ENCODE results near the gene SYNGR3.

Gene SYNGR3

DNA sequence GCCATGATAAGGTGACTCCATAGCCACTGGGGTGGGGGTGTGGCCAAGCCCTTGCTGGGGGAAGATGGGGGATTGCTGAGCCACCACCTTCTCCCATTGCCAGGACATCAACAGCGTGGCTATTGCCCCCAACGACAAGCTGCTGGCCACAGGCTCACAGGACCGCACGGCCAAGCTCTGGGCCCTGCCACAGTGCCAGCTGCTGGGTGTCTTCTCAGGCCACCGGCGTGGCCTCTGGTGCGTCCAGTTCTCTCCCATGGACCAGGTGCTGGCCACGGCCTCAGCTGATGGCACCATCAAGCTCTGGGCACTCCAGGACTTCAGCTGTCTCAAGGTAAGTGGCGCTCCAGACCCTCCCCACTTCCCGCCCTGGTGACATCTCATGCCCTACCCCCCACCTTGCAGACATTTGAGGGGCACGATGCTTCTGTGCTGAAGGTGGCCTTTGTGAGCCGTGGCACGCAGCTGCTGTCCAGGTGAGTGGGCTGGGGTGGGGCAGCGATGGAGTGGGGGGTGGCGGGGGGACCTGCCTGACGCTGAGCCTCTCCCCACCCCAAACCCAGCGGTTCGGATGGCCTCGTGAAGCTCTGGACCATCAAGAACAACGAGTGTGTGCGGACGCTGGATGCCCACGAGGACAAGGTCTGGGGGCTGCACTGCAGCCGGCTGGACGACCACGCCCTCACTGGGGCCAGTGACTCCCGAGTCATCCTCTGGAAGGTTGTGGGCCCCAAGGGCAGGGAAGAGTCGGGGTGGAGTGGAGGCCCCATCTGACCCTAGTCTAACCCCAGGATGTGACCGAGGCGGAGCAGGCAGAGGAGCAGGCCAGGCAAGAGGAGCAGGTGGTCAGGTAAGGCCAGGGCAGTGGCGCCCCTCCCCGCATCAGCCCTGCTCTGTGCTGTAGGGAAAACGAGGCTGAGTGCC, 12.6 kb upstream of the SYNGR3 start:
- FAIRE-seq: peak; percentile 44
- DNase-seq (ENCODE audit: low spot score): no peak

DNA sequence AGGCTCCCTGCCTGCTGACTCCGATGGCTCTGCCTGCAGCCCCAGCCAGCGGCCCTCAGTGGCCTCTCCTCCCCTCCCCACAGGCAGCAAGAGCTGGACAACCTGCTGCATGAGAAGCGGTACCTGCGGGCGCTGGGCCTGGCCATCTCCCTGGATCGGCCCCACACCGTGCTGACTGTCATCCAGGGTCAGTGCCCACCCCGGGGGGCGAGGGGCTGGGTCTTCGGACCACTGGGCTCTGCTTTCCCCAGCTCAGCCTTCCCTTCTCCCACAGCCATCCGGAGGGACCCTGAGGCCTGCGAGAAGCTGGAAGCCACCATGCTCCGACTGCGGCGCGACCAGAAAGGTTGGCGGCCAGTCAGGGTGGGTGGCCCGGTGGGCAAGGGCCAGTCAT, 11.9 kb upstream of the SYNGR3 start:
- no peak for DNase-seq (ENCODE audit: low spot score)
- no peak for FAIRE-seq

GRCh38 chr16:1978476-1979120, 11.2 kb upstream of the SYNGR3 start:
- no peak for DNase-seq (ENCODE audit: low spot score)
- FAIRE-seq: no peak

GRCh38 chr16:1979271-1980029, 10.3 kb upstream of the SYNGR3 start:
- no peak for DNase-seq (ENCODE audit: low spot score)
- no peak for FAIRE-seq

- no peak for DNase-seq (ENCODE audit: low spot score)
- FAIRE-seq: no peak
These were observed 9.6 kb upstream of the SYNGR3 start for GRCh38 chr16:1980030-1980769.

GRCh38 chr16:1980770-1981087, 9.0 kb upstream of the SYNGR3 start:
- FAIRE-seq (no peak), DNase-seq (ENCODE audit: low spot score) (no peak)

DNA sequence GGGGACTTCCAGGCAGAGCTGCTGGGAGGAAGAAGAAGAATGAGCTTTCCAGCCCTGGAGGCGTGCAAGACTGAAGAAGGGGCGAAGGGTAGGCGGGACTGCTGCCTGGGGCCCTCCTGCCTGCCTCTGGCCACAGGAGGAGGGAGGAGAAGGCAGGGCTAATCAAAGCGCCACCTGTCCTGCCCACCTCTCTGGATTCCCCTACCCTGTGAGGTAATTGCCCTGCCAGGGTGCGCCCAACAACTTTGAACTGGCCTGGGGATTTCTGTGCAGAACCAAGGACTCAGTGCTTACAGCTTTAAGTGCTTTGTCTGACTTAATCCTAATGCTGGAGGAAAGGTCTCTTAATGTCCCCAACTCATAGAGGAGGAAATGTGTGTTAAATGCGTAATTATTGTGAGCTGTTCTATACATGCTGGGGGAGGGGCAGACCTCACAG, 8.4 kb upstream of the SYNGR3 start, which contains the start of gene NOXO1:
TSS of gene NOXO1 (minus strand) at position 72 of the 439 bp plus-strand sequence. CDS start 290 bp downstream, outside the sequence.
- DNase-seq (ENCODE audit: low spot score) (no peak), FAIRE-seq (no peak)

DNA sequence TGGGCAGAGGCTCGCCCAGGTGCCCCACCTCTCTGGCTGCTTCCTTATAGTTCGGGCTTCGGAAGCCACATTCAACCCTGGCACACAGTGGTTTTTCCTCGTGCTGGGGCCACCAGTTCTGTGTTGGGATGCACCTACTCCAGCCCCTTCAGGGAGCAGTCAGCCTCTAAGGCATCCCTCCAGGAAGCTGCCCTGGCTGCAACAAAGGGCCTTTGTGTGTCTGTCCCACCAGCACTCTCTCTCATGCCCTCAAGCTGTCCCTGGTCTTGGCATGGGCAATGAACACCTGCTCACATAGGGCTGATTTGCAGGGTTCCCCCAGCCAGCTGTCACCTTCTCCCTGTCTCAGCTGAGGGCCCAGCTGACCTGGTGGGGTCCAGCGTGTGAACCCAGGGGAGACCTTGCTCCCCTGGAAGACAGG, 7.7 kb upstream of the SYNGR3 start:
- DNase-seq (ENCODE audit: low spot score) (peak; percentile 41), FAIRE-seq (no peak)

DNA sequence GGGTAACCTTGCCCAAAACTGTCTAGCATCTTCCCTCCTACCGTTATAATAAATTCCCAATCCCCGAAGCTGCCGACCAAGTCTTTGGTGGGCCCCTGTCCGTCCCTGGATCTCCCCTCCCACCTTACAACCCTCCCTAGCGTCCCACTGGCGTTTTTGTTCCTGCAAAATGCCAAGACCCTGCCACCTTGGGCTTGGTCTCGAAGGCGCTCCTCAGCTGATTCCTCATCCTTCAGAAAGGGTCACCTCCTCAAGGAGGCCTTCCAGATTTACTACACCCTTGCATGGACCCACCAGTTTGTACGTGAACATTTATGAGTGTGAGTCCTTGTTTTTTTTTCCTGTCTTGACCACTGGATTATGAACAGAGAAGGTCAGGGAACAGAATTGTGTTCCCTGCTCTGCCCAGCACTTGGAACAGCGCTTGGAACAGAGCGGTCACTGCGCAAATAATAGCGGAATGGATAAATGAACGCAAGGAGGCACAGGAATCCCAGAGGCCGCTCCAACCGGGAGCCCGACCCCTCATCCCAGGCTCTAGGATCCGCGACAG, 6.7 kb upstream of the SYNGR3 start:
- no peak for DNase-seq (ENCODE audit: low spot score)
- FAIRE-seq: no peak

- peak; percentile 73 for FAIRE-seq
- peak; percentile 99 for DNase-seq (ENCODE audit: low spot score)
These were observed 6.0 kb upstream of the SYNGR3 start, which contains the start of gene GFER for GRCh38 chr16:1983544-1984346. GFER (plus strand) TSS chr16:1984193; CDS start chr16:1984219, 26 bp downstream.

DNA sequence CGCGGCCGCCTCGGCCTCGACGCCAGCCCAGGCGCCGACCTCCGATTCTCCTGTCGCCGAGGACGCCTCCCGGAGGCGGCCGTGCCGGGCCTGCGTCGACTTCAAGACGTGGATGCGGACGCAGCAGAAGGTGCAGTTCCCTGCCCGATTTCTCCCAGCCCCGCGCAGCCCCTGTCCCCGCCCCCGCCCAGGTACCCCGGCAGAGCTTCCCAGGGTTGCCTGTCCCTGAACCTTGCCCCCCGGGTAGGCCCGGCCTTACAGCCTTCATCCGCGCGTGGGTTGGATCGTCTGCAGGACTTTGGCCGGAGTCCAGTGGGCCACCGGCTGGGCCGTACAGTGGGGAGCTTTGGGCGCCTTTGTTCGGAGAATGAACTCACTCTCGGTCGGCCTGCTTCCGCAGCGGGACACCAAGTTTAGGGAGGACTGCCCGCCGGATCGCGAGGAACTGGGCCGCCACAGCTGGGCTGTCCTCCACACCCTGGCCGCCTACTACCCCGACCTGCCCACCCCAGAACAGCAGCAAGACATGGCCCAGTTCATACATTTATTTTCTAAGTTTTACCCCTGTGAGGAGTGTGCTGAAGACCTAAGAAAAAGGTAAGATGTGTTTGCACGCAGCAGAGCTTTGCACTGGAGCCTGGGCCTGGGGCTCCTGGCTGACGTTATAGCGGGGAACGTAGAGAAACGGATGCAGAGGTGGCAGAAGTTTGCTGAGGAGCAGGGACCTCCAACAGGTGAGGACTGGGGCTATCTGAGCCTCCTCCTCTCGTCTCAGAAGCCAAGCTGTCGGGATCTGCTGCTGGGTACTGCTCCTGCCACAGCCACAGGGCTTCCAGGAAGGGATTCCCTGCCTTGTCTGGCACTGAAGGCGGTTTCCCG, 5.2 kb upstream of the SYNGR3 start:
- FAIRE-seq (no peak), DNase-seq (ENCODE audit: low spot score) (no peak)

- FAIRE-seq (no peak), DNase-seq (ENCODE audit: low spot score) (no peak)
These were observed 4.2 kb upstream of the SYNGR3 start for GRCh38 chr16:1985466-1986150.

- FAIRE-seq (no peak), DNase-seq (ENCODE audit: low spot score) (no peak)
These were observed 2.6 kb upstream of the SYNGR3 start for GRCh38 chr16:1987198-1987597.

GRCh38 chr16:1990101-1990350, 256 bp downstream of the SYNGR3 start:
- DNase-seq (ENCODE audit: low spot score) (no peak), FAIRE-seq (no peak)

GRCh38 chr16:1990351-1991134, 773 bp downstream of the SYNGR3 start:
- DNase-seq (ENCODE audit: low spot score) (peak; percentile 65), FAIRE-seq (no peak)

GRCh38 chr16:1991135-1991551, 1.4 kb downstream of the SYNGR3 start:
- FAIRE-seq (no peak), DNase-seq (ENCODE audit: low spot score) (no peak)

GRCh38 chr16:1991588-1991947, 1.8 kb downstream of the SYNGR3 start:
- no peak for FAIRE-seq
- no peak for DNase-seq (ENCODE audit: low spot score)

Measured in urothelium cell line (cell line).